ENCODE data around the gene LHFPL3. TPM values are rescaled to one million over a fixed set of nuclear protein-coding genes. Genes with fewer than 3 reads are reported as not detected.
A peak's percentile ranks its signal among the peaks of the same experiment; 100 is the strongest.

LHFPL3 gene
- total and polyA plus RNA-seq, 2 donors (not counting 1 experiment from before 2014, with no cell fraction given), result not detected

DNA sequence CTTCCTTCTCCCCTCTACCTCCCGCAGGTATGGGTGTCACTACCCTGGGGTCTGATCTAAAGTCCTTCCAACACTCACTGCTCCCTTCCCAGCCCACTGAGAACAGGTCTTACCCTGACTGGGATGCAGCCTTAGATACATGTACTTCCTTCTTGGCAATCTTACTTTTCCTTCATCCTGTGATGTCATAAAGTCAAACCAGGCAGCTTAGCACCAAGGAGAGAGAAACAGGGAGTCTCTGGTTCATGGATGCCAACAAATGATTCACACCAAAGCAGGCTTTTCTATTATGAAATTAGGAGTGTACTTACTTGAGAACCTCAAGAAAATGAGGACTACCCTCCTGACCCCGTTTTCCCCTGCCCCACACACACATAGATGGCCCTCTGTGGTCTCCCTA is 574.6 kb downstream of the LHFPL3 start:
- H3K9me3 ChIP-seq (ENCODE audit: control insufficient read depth, insufficient read depth, low read depth, low read length), result no peaks in the 10 kb centered on the region
- peaks cover 2% of the 10 kb centered on the region for H3K27me3 ChIP-seq (ENCODE audit: control insufficient read depth, insufficient read depth, low read length)
- H4K20me1 ChIP-seq (ENCODE audit: control insufficient read depth, extremely low read depth, insufficient read depth, low read length), result no peaks in the 10 kb centered on the region
- H3K4me1 ChIP-seq (ENCODE audit: control insufficient read depth, extremely low read depth, insufficient read depth, low read length), result no peaks in the 10 kb centered on the region
- no peak for TF ChIP-seq EZH2 (IDR thresholded peaks at IDR 0.05; ENCODE audit: low read length, missing control alignments)
- TF ChIP-seq, protein P1, sequence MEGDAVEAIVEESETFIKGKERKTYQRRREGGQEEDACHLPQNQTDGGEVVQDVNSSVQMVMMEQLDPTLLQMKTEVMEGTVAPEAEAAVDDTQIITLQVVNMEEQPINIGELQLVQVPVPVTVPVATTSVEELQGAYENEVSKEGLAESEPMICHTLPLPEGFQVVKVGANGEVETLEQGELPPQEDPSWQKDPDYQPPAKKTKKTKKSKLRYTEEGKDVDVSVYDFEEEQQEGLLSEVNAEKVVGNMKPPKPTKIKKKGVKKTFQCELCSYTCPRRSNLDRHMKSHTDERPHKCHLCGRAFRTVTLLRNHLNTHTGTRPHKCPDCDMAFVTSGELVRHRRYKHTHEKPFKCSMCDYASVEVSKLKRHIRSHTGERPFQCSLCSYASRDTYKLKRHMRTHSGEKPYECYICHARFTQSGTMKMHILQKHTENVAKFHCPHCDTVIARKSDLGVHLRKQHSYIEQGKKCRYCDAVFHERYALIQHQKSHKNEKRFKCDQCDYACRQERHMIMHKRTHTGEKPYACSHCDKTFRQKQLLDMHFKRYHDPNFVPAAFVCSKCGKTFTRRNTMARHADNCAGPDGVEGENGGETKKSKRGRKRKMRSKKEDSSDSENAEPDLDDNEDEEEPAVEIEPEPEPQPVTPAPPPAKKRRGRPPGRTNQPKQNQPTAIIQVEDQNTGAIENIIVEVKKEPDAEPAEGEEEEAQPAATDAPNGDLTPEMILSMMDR (conservative IDR thresholded peaks at IDR 0.05 in 1 of 2, IDR thresholded peaks at IDR 0.05 in 1 of 2; ENCODE audit: low read depth in 1 of 2, low read length in 2 of 2), result no peak
- H3K27ac ChIP-seq (ENCODE audit: insufficient read depth, low read length), result no peak overlapping the region
- H2AFZ ChIP-seq (ENCODE audit: low read length), result no peak overlapping the region
- DNase-seq (ENCODE audit: low read depth in 2 of 2), result peak; percentile 19 to 29
- H3K9ac ChIP-seq (ENCODE audit: insufficient read depth, low read length), result no peak overlapping the region
- no peak overlapping the region for H3K4me2 ChIP-seq (ENCODE audit: extremely low read depth, insufficient read depth, low read length)
- no peaks in the 10 kb centered on the region for H3K36me3 ChIP-seq (ENCODE audit: control insufficient read depth, insufficient read depth, low read length)
- H3K79me2 ChIP-seq (ENCODE audit: control insufficient read depth, insufficient read depth, low read length), result no peaks in the 10 kb centered on the region
- no peak overlapping the region for H3K4me3 ChIP-seq (replicated peaks in 1 of 4; ENCODE audit: control extremely low read depth in 1 of 4, insufficient read depth in 1 of 4, low read depth in 3 of 4, low read length in 4 of 4)

DNA sequence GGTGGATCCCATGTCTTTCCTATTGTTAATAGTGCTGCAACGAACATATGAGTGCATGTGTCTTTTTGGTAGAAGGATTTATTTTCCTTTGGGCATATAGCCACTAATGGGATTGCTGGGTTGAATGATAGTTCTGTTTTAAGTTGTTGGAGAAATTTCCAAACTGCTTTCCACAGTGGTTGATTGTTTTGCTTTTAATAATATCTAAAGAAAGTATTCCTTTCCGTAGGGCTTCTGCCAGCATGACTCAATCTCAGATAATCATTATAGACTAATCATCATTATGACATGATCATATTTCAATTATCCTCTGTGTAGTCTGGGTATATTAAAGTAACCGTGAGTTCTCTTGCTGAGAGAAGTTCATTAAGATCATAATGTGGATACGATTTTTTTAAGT is 575.4 kb downstream of the LHFPL3 start:
- no peak overlapping the region for H3K9ac ChIP-seq (ENCODE audit: insufficient read depth, low read length)
- TF ChIP-seq, protein P1 (conservative IDR thresholded peaks at IDR 0.05 in 1 of 2, IDR thresholded peaks at IDR 0.05 in 1 of 2; ENCODE audit: low read depth in 1 of 2, low read length in 2 of 2), result no peak
- no peak for TF ChIP-seq EZH2 (IDR thresholded peaks at IDR 0.05; ENCODE audit: low read length, missing control alignments)
- H3K9me3 ChIP-seq (ENCODE audit: control insufficient read depth, insufficient read depth, low read depth, low read length), result no peaks in the 10 kb centered on the region
- peaks cover 2% of the 10 kb centered on the region for H3K27me3 ChIP-seq (ENCODE audit: control insufficient read depth, insufficient read depth, low read length)
- H3K4me3 ChIP-seq (replicated peaks in 1 of 4; ENCODE audit: control extremely low read depth in 1 of 4, insufficient read depth in 1 of 4, low read depth in 3 of 4, low read length in 4 of 4), result no peak overlapping the region
- H3K36me3 ChIP-seq (ENCODE audit: control insufficient read depth, insufficient read depth, low read length), result no peaks in the 10 kb centered on the region
- H3K4me2 ChIP-seq (ENCODE audit: extremely low read depth, insufficient read depth, low read length), result no peak overlapping the region
- no peak overlapping the region for H2AFZ ChIP-seq (ENCODE audit: low read length)
- DNase-seq (ENCODE audit: low read depth in 2 of 2), result no peak
- H3K79me2 ChIP-seq (ENCODE audit: control insufficient read depth, insufficient read depth, low read length), result no peaks in the 10 kb centered on the region
- H3K4me1 ChIP-seq (ENCODE audit: control insufficient read depth, extremely low read depth, insufficient read depth, low read length), result no peaks in the 10 kb centered on the region
- no peak overlapping the region for H3K27ac ChIP-seq (ENCODE audit: insufficient read depth, low read length)
- no peaks in the 10 kb centered on the region for H4K20me1 ChIP-seq (ENCODE audit: control insufficient read depth, extremely low read depth, insufficient read depth, low read length)

DNA sequence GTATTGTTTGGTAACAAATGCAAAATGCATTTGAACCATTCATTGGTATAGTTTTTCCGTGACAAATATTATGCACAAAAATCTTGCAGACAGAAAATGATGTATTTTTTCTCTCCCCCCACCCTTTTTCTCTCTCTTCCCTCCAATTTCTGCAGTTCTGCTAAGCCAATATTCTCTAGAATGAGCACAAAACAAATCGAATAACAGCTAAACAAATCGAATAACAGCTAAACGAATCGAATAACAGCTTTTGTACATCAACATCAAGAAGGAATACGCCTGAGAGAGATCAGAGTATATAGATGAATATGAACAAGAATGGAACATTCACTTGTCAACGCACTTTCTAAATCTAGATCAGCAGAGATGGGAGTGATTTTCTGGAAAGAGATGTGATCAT is 577.6 kb downstream of the LHFPL3 start:
- no peaks in the 10 kb centered on the region for H3K4me1 ChIP-seq (ENCODE audit: control insufficient read depth, extremely low read depth, insufficient read depth, low read length)
- H3K36me3 ChIP-seq (ENCODE audit: control insufficient read depth, insufficient read depth, low read length), result no peaks in the 10 kb centered on the region
- no peaks in the 10 kb centered on the region for H3K79me2 ChIP-seq (ENCODE audit: control insufficient read depth, insufficient read depth, low read length)
- H3K9me3 ChIP-seq (ENCODE audit: control insufficient read depth, insufficient read depth, low read depth, low read length), result no peaks in the 10 kb centered on the region
- no peak overlapping the region for H3K4me3 ChIP-seq (replicated peaks in 1 of 4; ENCODE audit: control extremely low read depth in 1 of 4, insufficient read depth in 1 of 4, low read depth in 3 of 4, low read length in 4 of 4)
- H4K20me1 ChIP-seq (ENCODE audit: control insufficient read depth, extremely low read depth, insufficient read depth, low read length), result no peaks in the 10 kb centered on the region
- H2AFZ ChIP-seq (ENCODE audit: low read length), result no peak overlapping the region
- no peak for TF ChIP-seq EZH2 (IDR thresholded peaks at IDR 0.05; ENCODE audit: low read length, missing control alignments)
- TF ChIP-seq, protein P1 (conservative IDR thresholded peaks at IDR 0.05 in 1 of 2, IDR thresholded peaks at IDR 0.05 in 1 of 2; ENCODE audit: low read depth in 1 of 2, low read length in 2 of 2), result no peak
- no peak overlapping the region for H3K4me2 ChIP-seq (ENCODE audit: extremely low read depth, insufficient read depth, low read length)
- H3K27ac ChIP-seq (ENCODE audit: insufficient read depth, low read length), result no peak overlapping the region
- H3K9ac ChIP-seq (ENCODE audit: insufficient read depth, low read length), result no peak overlapping the region
- DNase-seq (ENCODE audit: low read depth in 2 of 2), result no peak
- H3K27me3 ChIP-seq (ENCODE audit: control insufficient read depth, insufficient read depth, low read length), result peaks cover 2% of the 10 kb centered on the region

Measured in fibroblast of lung (primary cell).